HCT116 (cell line): ENCODE data around the gene BCL7A. TPM values are rescaled to one million over a fixed set of nuclear protein-coding genes. Genes with fewer than 3 reads are reported as not detected.

Experiments
- ATAC-seq: fragments of 200-7000 bp; cut with Tn5 transposase; 2 replicates; pipeline ENCODE4 v1.9.1; 2020; ENCODE audit warnings: mild to moderate bottlenecking, moderate library complexity
- BruUV-seq: library from RNA; stranded (reverse); fragments of 400-500 nt; replicated peaks from 2 replicates; lab custom pipeline; 2021; lab: Mats Ljungman, UMichigan
- CTCF ChIA-PET: fragments of 300-600 bp; sonication (Branson Sonifier 250); formaldehyde crosslinking; loops from one replicate; lab custom pipeline; 2021; ENCODE audit warnings: antibody characterized with exemption; lab: Charles Lee
- POLR2A ChIA-PET: fragments of 300-600, 350-600 bp; sonication (Branson Sonifier 250); formaldehyde crosslinking; loops from one replicate; lab custom pipeline; 2021; ENCODE audit warnings: antibody characterized with exemption; lab: Charles Lee
- RAD21 ChIA-PET, 2 experiments: fragments of 300-600 bp; sonication (Branson Sonifier 250); formaldehyde crosslinking; loops; one replicate each; lab custom pipeline; 2023; ENCODE audit warnings: low total read pairs in 2 of 2; ENCODE audit not compliant: uncharacterized antibody in 2 of 2, unreplicated experiment in 2 of 2, low non-redundant PET in 1 of 2; lab: Charles Lee
- DNase-seq: peaks from one replicate; pipeline ENCODE4 v3.0.0-alpha.2; 2010; ENCODE audit warnings: low read depth, low spot score
- H2AFZ ChIP-seq: fragments of 200-600 bp; shearing (Covaris generic), sonication (generic); 2 replicates; pipeline ENCODE4 v1.6.1; 2017; ENCODE audit warnings: low read depth, mixed run types, mixed read lengths, antibody characterized with exemption, low read length; ENCODE audit not compliant: poor library complexity, severe bottlenecking
- H3K27ac ChIP-seq: 2 replicates; pipeline ENCODE4 v1.5.1; 2012; ENCODE audit warnings: low read depth, low read length
- H3K27me3 ChIP-seq: fragments of 200-600 bp; sonication (generic); 2 replicates; pipeline ENCODE4 v1.6.1; 2016; ENCODE audit warnings: mixed run types, low read length, mixed read lengths; ENCODE audit not compliant: insufficient read depth
- H3K36me3 ChIP-seq, 2 experiments: fragments of 200-500 bp in 1 of 2; fragments of 200-600 bp in 1 of 2; sonication (Bioruptor generic) in 1 of 2; sonication (generic) in 1 of 2; 2 replicates each; pipeline versions ENCODE4 v1.5.1 to v1.6.1; 2014 to 2016; ENCODE audit warnings: low read length in 2 of 2, inconsistent platforms in 1 of 2, mixed read lengths in 1 of 2, mixed run types in 1 of 2; ENCODE audit not compliant: insufficient read depth in 2 of 2, control insufficient read depth in 1 of 2
- H3K4me1 ChIP-seq, 2 experiments: fragments of 200-600 bp in 1 of 2; sonication (generic) in 1 of 2; 2 replicates each; pipeline versions ENCODE4 v1.5.1 to v1.6.1; 2012 to 2017; ENCODE audit warnings: low read length in 2 of 2, inconsistent platforms in 1 of 2, mild to moderate bottlenecking in 1 of 2, mixed read lengths in 1 of 2, mixed run types in 1 of 2, moderate library complexity in 1 of 2; ENCODE audit not compliant: insufficient read depth in 2 of 2, control insufficient read depth in 1 of 2
- H3K4me2 ChIP-seq: fragments of 200-600 bp; sonication (generic); 2 replicates; pipeline ENCODE4 v1.6.1; 2017; ENCODE audit warnings: mixed run types, low read length, mixed read lengths
- H3K4me3 ChIP-seq, 2 experiments: fragments of 200-600 bp in 1 of 2; sonication (generic) in 1 of 2; replicated peaks in 1 of 2; 2 replicates each; pipeline ENCODE4 v1.5.1; 2011 to 2016; ENCODE audit warnings: low read length in 2 of 2, control low read depth in 1 of 2, low read depth in 1 of 2, mild to moderate bottlenecking in 1 of 2, mixed read lengths in 1 of 2, mixed run types in 1 of 2
- H3K79me2 ChIP-seq: fragments of 200-600 bp; sonication (generic); 2 replicates; pipeline ENCODE4 v1.6.1; 2017; ENCODE audit warnings: mild to moderate bottlenecking, mixed run types, low read length, moderate library complexity, mixed read lengths; ENCODE audit not compliant: insufficient read depth
- H3K9ac ChIP-seq: fragments of 200-600 bp; sonication (generic); 2 replicates; pipeline ENCODE4 v1.6.1; 2016; ENCODE audit warnings: low read length, mixed read lengths
- H3K9me2 ChIP-seq: fragments of 200-600 bp; sonication (generic), shearing (Covaris generic); 2 replicates; pipeline ENCODE4 v1.6.1; 2017; ENCODE audit warnings: mixed run types, mild to moderate bottlenecking, moderate library complexity; ENCODE audit not compliant: insufficient read depth
- H3K9me3 ChIP-seq, 2 experiments: fragments of 200-500 bp in 1 of 2; fragments of 200-600 bp in 1 of 2; sonication (Bioruptor generic) in 1 of 2; sonication (generic) in 1 of 2; 2 replicates each; pipeline ENCODE4 v1.6.1; 2014 to 2017; ENCODE audit warnings: low read length in 2 of 2, mixed read lengths in 2 of 2, inconsistent platforms in 1 of 2, low read depth in 1 of 2, mild to moderate bottlenecking in 1 of 2, mixed run types in 1 of 2, moderate library complexity in 1 of 2; ENCODE audit not compliant: control insufficient read depth in 1 of 2, insufficient read depth in 1 of 2
- H4K20me1 ChIP-seq: fragments of 200-600 bp; sonication (generic), shearing (Covaris generic); 2 replicates; pipeline ENCODE4 v1.6.1; 2017; ENCODE audit warnings: mixed run types, mild to moderate bottlenecking, moderate library complexity; ENCODE audit not compliant: insufficient read depth
- EGR1 ChIP-seq: IDR thresholded peaks from 2 replicates; pipeline ENCODE4 v1.6.1; 2012; ENCODE audit warnings: low read depth
- EZH2 ChIP-seq: fragments of 200-600 bp; sonication (generic); IDR thresholded peaks from 2 replicates; pipeline ENCODE4 v1.6.1; 2017; ENCODE audit warnings: antibody characterized with exemption, mixed run types
- JUND ChIP-seq: IDR thresholded peaks from 2 replicates; pipeline ENCODE4 v1.6.1; 2012
- SIN3A ChIP-seq: IDR thresholded peaks from 2 replicates; pipeline ENCODE4 v1.6.1; 2012; ENCODE audit warnings: low read depth
- SP1 ChIP-seq: IDR thresholded peaks from 2 replicates; pipeline ENCODE4 v1.6.1; 2012; ENCODE audit warnings: low read depth
- SRF ChIP-seq: IDR thresholded peaks from 2 replicates; pipeline ENCODE4 v1.6.1; 2012; ENCODE audit warnings: low read depth
- ZNF274 ChIP-seq: fragments of 200-500 bp; sonication (Bioruptor generic); IDR thresholded peaks from 2 replicates; pipeline ENCODE4 v1.6.1; 2014; ENCODE audit warnings: mild to moderate bottlenecking, low read depth, low read length, inconsistent platforms
- intact Hi-C: fragments of 100-400 bp; cut with micrococcal nuclease; formaldehyde crosslinking; loops from 2 replicates; pipeline ENCODE4 v1.10.0; 2022
- total RNA-seq: library from RNA; stranded (reverse); gene quantifications from one replicate; pipeline ENCODE4 v1.2.1, GENCODE V29; 2021; ENCODE audit not compliant: unreplicated experiment
- TF ChIP-seq, protein P1 (sequence below), 3 experiments: fragments of 200-600 bp in 1 of 3; sonication (generic) in 1 of 3; IDR thresholded peaks in 2 of 3; conservative IDR thresholded peaks in 1 of 3; 2 replicates each; pipeline ENCODE4 v1.5.1; 2012 to 2017; ENCODE audit warnings: low read depth in 2 of 3, low read length in 2 of 3, antibody characterized with exemption in 1 of 3, borderline replicate concordance in 1 of 3, control low read depth in 1 of 3, mild to moderate bottlenecking in 1 of 3, mixed read lengths in 1 of 3, mixed run types in 1 of 3, moderate library complexity in 1 of 3; ENCODE audit not compliant: insufficient read depth in 1 of 3
- TF ChIP-seq, protein P2 (sequence below): IDR thresholded peaks from 2 replicates; pipeline ENCODE4 v1.6.1; 2012
- TF ChIP-seq, protein P3 (sequence below): IDR thresholded peaks from 2 replicates; pipeline ENCODE4 v1.6.1; 2012; ENCODE audit warnings: low read depth

Gene BCL7A
- total RNA-seq, 1 experiment from 2014 or later: 14.2 TPM

DNA sequence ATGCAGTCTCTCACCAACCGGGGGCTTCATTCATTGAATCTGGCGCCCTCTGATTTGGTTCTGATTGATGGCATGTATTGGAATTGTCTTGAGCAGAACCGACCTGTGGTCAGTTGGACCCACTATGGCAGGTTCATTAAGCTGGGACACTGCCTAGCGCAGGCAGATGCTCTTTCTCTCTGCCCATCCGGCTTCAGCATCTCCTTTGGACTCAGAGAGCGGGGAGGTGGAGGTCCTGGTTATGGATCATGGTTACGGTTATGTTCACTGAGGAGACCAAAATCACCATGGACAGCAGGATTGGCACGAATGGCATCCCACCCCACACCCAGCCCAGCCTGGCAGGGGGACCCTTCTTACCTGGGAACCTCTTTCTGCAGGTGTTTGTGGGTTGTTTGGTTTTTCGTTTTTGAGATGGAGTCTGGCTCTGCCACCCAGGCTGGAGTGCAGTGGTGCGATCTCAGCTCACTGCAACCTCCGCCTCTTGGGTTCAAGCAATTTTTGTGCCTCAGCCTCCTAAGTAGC, 16.4 kb upstream of the BCL7A start:
- RAD21 ChIA-PET: no interaction called here
- intact Hi-C loops: no loop called here
- H3K27ac ChIP-seq: no peak overlapping the region
- no peak overlapping the region for H2AFZ ChIP-seq
- BruUV-seq: no TSS peak
- TF ChIP-seq, protein P1, sequence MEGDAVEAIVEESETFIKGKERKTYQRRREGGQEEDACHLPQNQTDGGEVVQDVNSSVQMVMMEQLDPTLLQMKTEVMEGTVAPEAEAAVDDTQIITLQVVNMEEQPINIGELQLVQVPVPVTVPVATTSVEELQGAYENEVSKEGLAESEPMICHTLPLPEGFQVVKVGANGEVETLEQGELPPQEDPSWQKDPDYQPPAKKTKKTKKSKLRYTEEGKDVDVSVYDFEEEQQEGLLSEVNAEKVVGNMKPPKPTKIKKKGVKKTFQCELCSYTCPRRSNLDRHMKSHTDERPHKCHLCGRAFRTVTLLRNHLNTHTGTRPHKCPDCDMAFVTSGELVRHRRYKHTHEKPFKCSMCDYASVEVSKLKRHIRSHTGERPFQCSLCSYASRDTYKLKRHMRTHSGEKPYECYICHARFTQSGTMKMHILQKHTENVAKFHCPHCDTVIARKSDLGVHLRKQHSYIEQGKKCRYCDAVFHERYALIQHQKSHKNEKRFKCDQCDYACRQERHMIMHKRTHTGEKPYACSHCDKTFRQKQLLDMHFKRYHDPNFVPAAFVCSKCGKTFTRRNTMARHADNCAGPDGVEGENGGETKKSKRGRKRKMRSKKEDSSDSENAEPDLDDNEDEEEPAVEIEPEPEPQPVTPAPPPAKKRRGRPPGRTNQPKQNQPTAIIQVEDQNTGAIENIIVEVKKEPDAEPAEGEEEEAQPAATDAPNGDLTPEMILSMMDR (IDR thresholded peaks at IDR 0.05 in 2 of 3, conservative IDR thresholded peaks at IDR 0.05 in 1 of 3; ENCODE audit: borderline replicate concordance in 1 of 3, insufficient read depth in 1 of 3, low read depth in 2 of 3, low read length in 2 of 3): no peak
- TF ChIP-seq EGR1 (no peak), SP1 (no peak), SIN3A (no peak), EZH2 (no peak)
- H3K36me3 ChIP-seq: no peaks in the 10 kb centered on the region
- no peak for ATAC-seq
- H3K4me2 ChIP-seq: no peak overlapping the region
- H4K20me1 ChIP-seq: no peaks in the 10 kb centered on the region
- CTCF ChIA-PET: no interaction called here
- no peak overlapping the region for H3K9ac ChIP-seq
- POLR2A ChIA-PET: no interaction called here
- no peaks in the 10 kb centered on the region for H3K27me3 ChIP-seq
- H3K79me2 ChIP-seq: no peaks in the 10 kb centered on the region
- H3K9me2 ChIP-seq: no peaks in the 10 kb centered on the region
- H3K4me3 ChIP-seq: no peak overlapping the region
- no peak for DNase-seq
- no peaks in the 10 kb centered on the region; a peak in 1 of 4 replicates for H3K4me1 ChIP-seq
- H3K9me3 ChIP-seq: no peaks in the 10 kb centered on the region

DNA sequence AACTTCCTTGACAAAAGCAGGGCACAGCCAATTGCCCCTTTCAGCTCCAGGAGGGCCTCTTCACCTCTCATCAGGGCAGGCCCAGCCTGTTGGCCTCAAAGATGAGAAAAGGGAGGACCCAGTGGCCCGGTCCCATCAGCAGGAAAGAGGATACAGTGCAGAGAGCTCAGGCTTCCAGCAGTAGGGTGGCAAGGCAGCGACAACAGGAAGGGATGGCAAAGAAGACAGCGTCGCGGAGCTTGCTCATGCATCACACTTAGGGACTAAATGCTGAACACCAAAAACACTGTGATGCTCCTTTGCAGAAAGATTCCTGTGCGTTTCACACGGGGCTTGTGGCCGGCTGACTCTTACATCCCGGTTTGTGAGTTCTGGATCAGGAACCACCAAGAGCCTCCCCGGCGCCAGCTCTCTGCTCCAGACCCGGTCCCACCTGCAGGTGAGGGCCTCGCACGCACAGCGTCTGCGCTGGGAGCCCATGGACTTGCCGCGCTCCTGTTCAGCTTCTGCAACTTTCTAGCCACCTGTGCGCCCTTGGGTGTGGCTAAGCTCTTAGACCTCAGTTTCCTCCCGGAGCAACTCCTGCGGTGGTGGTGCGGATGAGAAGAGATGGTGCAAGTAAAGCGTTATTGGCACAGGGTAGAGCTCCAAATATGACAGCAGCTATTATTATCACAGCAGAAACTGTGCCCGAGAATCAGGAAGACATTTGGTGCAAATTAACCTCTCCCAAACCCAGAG, 15.3 kb upstream of the BCL7A start:
- H2AFZ ChIP-seq: no peak overlapping the region
- intact Hi-C loops: no loop called here
- no peak overlapping the region for H3K27ac ChIP-seq
- H3K4me3 ChIP-seq: no peak overlapping the region
- H3K9me3 ChIP-seq: no peaks in the 10 kb centered on the region
- no peak overlapping the region for H3K4me2 ChIP-seq
- no TSS peak for BruUV-seq
- H3K27me3 ChIP-seq: no peaks in the 10 kb centered on the region
- no peaks in the 10 kb centered on the region for H3K79me2 ChIP-seq
- ATAC-seq (no peak), DNase-seq (no peak)
- no peaks in the 10 kb centered on the region; a peak in 1 of 4 replicates for H3K4me1 ChIP-seq
- no peaks in the 10 kb centered on the region for H3K9me2 ChIP-seq
- CTCF ChIA-PET: no interaction called here
- RAD21 ChIA-PET: no interaction called here
- H3K9ac ChIP-seq: no peak overlapping the region
- H3K36me3 ChIP-seq: no peaks in the 10 kb centered on the region
- POLR2A ChIA-PET: no interaction called here
- no peaks in the 10 kb centered on the region for H4K20me1 ChIP-seq
- TF ChIP-seq, protein P2, sequence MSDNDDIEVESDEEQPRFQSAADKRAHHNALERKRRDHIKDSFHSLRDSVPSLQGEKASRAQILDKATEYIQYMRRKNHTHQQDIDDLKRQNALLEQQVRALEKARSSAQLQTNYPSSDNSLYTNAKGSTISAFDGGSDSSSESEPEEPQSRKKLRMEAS: no peak
- TF ChIP-seq JUND (no peak), SRF (no peak), ZNF274 (no peak)
- TF ChIP-seq, protein P3, sequence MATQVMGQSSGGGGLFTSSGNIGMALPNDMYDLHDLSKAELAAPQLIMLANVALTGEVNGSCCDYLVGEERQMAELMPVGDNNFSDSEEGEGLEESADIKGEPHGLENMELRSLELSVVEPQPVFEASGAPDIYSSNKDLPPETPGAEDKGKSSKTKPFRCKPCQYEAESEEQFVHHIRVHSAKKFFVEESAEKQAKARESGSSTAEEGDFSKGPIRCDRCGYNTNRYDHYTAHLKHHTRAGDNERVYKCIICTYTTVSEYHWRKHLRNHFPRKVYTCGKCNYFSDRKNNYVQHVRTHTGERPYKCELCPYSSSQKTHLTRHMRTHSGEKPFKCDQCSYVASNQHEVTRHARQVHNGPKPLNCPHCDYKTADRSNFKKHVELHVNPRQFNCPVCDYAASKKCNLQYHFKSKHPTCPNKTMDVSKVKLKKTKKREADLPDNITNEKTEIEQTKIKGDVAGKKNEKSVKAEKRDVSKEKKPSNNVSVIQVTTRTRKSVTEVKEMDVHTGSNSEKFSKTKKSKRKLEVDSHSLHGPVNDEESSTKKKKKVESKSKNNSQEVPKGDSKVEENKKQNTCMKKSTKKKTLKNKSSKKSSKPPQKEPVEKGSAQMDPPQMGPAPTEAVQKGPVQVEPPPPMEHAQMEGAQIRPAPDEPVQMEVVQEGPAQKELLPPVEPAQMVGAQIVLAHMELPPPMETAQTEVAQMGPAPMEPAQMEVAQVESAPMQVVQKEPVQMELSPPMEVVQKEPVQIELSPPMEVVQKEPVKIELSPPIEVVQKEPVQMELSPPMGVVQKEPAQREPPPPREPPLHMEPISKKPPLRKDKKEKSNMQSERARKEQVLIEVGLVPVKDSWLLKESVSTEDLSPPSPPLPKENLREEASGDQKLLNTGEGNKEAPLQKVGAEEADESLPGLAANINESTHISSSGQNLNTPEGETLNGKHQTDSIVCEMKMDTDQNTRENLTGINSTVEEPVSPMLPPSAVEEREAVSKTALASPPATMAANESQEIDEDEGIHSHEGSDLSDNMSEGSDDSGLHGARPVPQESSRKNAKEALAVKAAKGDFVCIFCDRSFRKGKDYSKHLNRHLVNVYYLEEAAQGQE: no peak
- TF ChIP-seq, protein P1 (IDR thresholded peaks at IDR 0.05 in 2 of 3, conservative IDR thresholded peaks at IDR 0.05 in 1 of 3; ENCODE audit: borderline replicate concordance in 1 of 3, insufficient read depth in 1 of 3, low read depth in 2 of 3, low read length in 2 of 3): no peak
